GM12878 (cell line): Measurements from ENCODE around the gene ADCY1. TPM values are rescaled to one million over a fixed set of nuclear protein-coding genes. Genes with fewer than 3 reads are reported as not detected.
"Not testable (repeated sequence)": the region's sequence is repeated elsewhere in the genome, so short reads cannot be mapped to it uniquely, and the experiment has no call there.

Experiments used
- ATAC-seq: fragments of 200-7000 bp; cut with Tn5 transposase; 3 replicates; pipeline ENCODE4 v1.9.1; 2020; ENCODE audit warnings: mild to moderate bottlenecking, moderate library complexity
- BruUV-seq: library from RNA; stranded (reverse); fragments of 400-500 nt; replicated peaks from 2 replicates; lab custom pipeline; 2021; lab: Mats Ljungman, UMichigan
- CTCF ChIA-PET: fragments of 300-600 bp; sonication (Branson Sonifier 250); formaldehyde crosslinking; extraction: SDS; loops from one replicate; lab custom pipeline; 2021; ENCODE audit warnings: inconsistent platforms; lab: Yijun Ruan, JAX
- POLR2A ChIA-PET: fragments of 350-600 bp; formaldehyde crosslinking; extraction: SDS; loops from one replicate; lab custom pipeline; 2021; ENCODE audit warnings: inconsistent platforms; lab: Charles Lee
- RAD21 ChIA-PET: fragments of 300-600 bp; sonication (Branson Sonifier 250); formaldehyde crosslinking; loops from one replicate; lab custom pipeline; 2023; ENCODE audit warnings: antibody characterized with exemption; ENCODE audit not compliant: unreplicated experiment; lab: Charles Lee
- SMC1A ChIA-PET: fragments of 300-600 bp; sonication (Branson Sonifier 250); formaldehyde crosslinking; loops from one replicate; lab custom pipeline; 2023; ENCODE audit not compliant: unreplicated experiment, uncharacterized antibody; lab: Charles Lee
- DNase-seq: peaks from one replicate; pipeline ENCODE4 v3.0.0-alpha.2; 2011; ENCODE audit warnings: low read depth, low spot score
- FAIRE-seq: peaks from 3 replicates; lab custom pipeline; 2011; peaks lifted over from hg19 to GRCh38; lab: Jason Lieb, UNC
- H2AFZ ChIP-seq: 2 replicates; pipeline ENCODE4 v1.6.0; 2011; ENCODE audit warnings: low read depth, low read length, control low read depth; ENCODE audit not compliant: control insufficient read depth
- H3K27ac ChIP-seq: 2 replicates; pipeline ENCODE4 v1.5.1; 2011; ENCODE audit warnings: control low read depth; ENCODE audit not compliant: control insufficient read depth, insufficient read depth
- H3K27me3 ChIP-seq, 2 experiments: replicated peaks in 1 of 2; 2 replicates each; pipeline versions ENCODE4 v1.6.0 to v1.6.1; 2011; ENCODE audit warnings: low read length in 1 of 2; ENCODE audit not compliant: control insufficient read depth in 2 of 2, insufficient read depth in 2 of 2
- H3K36me3 ChIP-seq, 2 experiments: 2 replicates each; pipeline ENCODE4 v1.5.1; 2011; ENCODE audit warnings: low read length in 1 of 2; ENCODE audit not compliant: control insufficient read depth in 2 of 2, insufficient read depth in 2 of 2
- H3K4me1 ChIP-seq: 2 replicates; pipeline ENCODE4 v1.6.1; 2011; ENCODE audit warnings: mild to moderate bottlenecking, low read length, moderate library complexity, mixed read lengths; ENCODE audit not compliant: control insufficient read depth, insufficient read depth
- H3K4me2 ChIP-seq: 2 replicates; pipeline ENCODE4 v1.6.0; 2011; ENCODE audit warnings: control low read depth; ENCODE audit not compliant: control insufficient read depth, insufficient read depth
- H3K4me3 ChIP-seq: fragments of 200-600 bp; sonication (generic); 2 replicates; pipeline ENCODE4 v1.5.1; 2016
- H3K79me2 ChIP-seq: 2 replicates; pipeline ENCODE4 v1.6.0; 2011; ENCODE audit warnings: low read length; ENCODE audit not compliant: control insufficient read depth, insufficient read depth
- H3K9ac ChIP-seq: 2 replicates; pipeline ENCODE4 v1.8.0; 2011; ENCODE audit warnings: low read length, control low read depth, mixed read lengths; ENCODE audit not compliant: control insufficient read depth, insufficient read depth
- H3K9me3 ChIP-seq: replicated peaks from 3 replicates; pipeline ENCODE4 v1.5.1; 2011; ENCODE audit warnings: mild to moderate bottlenecking, low read length; ENCODE audit not compliant: control insufficient read depth, insufficient read depth
- H4K20me1 ChIP-seq: 2 replicates; pipeline ENCODE4 v1.6.0; 2011; ENCODE audit not compliant: control insufficient read depth, insufficient read depth
- ATF7 ChIP-seq: fragments of 450-650 bp; IDR thresholded peaks from 2 replicates; pipeline ENCODE4 v1.6.1; 2016; ENCODE audit warnings: low read depth, mild to moderate bottlenecking
- CTCF ChIP-seq, 3 experiments: IDR thresholded peaks in 2 of 3; conservative IDR thresholded peaks in 1 of 3; 2 replicates each; pipeline ENCODE4 v1.5.1; 2011; ENCODE audit warnings: low read depth in 3 of 3, low read length in 3 of 3, mild to moderate bottlenecking in 3 of 3, control low read depth in 2 of 3, moderate library complexity in 2 of 3, inconsistent platforms in 1 of 3, mixed read lengths in 1 of 3; ENCODE audit not compliant: control insufficient read depth in 2 of 3, insufficient read depth in 1 of 3; ENCODE audit errors: extremely low read depth in 1 of 3
- WGBS: methylation state at CpG from one replicate; pipeline ENCODE4 v1.1.6; 2016; ENCODE audit warnings: low lambda C conversion rate; ENCODE audit not compliant: insufficient replicate concordance, insufficient coverage; ENCODE audit errors: missing lambda C conversion rate; 5-methylcytosine and 5-hydroxymethylcytosine counted together
- in situ Hi-C: fragments of 300-500 bp; cut with MboI; formaldehyde crosslinking; loops from 9 replicates; pipeline ENCODE4 v1.14.3; 2018; ENCODE audit warnings: mixed read lengths
- intact Hi-C: fragments of 100-400 bp; cut with micrococcal nuclease; formaldehyde crosslinking; loops from one replicate; pipeline ENCODE4 v1.14.2; 2022; ENCODE audit not compliant: unreplicated experiment
- polyA plus RNA-seq, 11 experiments: library from polyadenylated mRNA; depleted of rRNA in 4 of 11; unstranded in 6 of 11; stranded (reverse) in 5 of 11; fragments of >200 nt; fragmentation: Nextera tagmentation in 4 of 11; fragmentation: Illumina TruSeq in 1 of 11; extraction: Ambion mirVana in 4 of 11; extraction: Trizol in 1 of 11; gene quantifications; 1 replicate in 1 of 11; 2 replicates in 10 of 11; pipeline versions ENCODE4 v1.2.1 to v1.2.3, GENCODE V29; 2011 to 2016; ENCODE audit warnings: inconsistent platforms in 2 of 11, missing spikeins in 2 of 11, low read depth in 1 of 11
- total RNA-seq, 4 experiments: library from RNA; depleted of rRNA in 3 of 4; stranded (reverse); fragments of >200 nt in 3 of 4; fragmentation: Illumina TruSeq in 1 of 4; extraction: Trizol in 1 of 4; gene quantifications; 2 replicates each; pipeline versions ENCODE4 v1.2.1 to v1.2.3, GENCODE V29; 2013 to 2021

ADCY1 gene
- total and polyA plus RNA-seq, 10 of the 15 experiments (the other 5 are each of a cell fraction or from before 2014, with no cell fraction given): 0.13 to 1.4 (median 0.45) TPM; not detected in 1

- H3K4me3 ChIP-seq, H3K9ac ChIP-seq, H3K27me3 ChIP-seq, FAIRE-seq, H2AFZ ChIP-seq, BruUV-seq, DNase-seq, POLR2A ChIA-PET, H4K20me1 ChIP-seq, H3K4me1 ChIP-seq, ATAC-seq, SMC1A ChIA-PET, RAD21 ChIA-PET: not testable (repeated sequence)
- CTCF ChIA-PET: interaction anchor here (0.6 kb wide), 1 partner anchor 291 kb away, joined by 3 read pairs; no protein-coding TSS in a partner anchor
- TF ChIP-seq ATF7: peak; percentile 37; the same call in 1 of the 2 replicates
- TF ChIP-seq, all 136 proteins: peak for 1; not testable (repeated sequence) for 135
- H3K4me2 ChIP-seq, H3K79me2 ChIP-seq, H3K27ac ChIP-seq, in situ Hi-C loops, H3K9me3 ChIP-seq, H3K36me3 ChIP-seq, intact Hi-C loops: not testable (repeated sequence)
- WGBS: 93% methylated on average over 3 of the region's 3 CpGs
These were observed 166.4 kb downstream of the ADCY1 start for GRCh38 chr7:45740573-45740972.

- in situ Hi-C loops, FAIRE-seq: not testable (repeated sequence)
These were observed 174.8 kb downstream of the ADCY1 start for GRCh38 chr7:45748976-45749375.

GRCh38 chr7:45751352-45751751 lies 177.2 kb downstream of the ADCY1 start:
- H3K4me2 ChIP-seq, DNase-seq, CTCF ChIA-PET, H3K4me3 ChIP-seq, RAD21 ChIA-PET, SMC1A ChIA-PET, POLR2A ChIA-PET, H3K9ac ChIP-seq, H3K4me1 ChIP-seq, H3K27me3 ChIP-seq, ATAC-seq, in situ Hi-C loops, FAIRE-seq, H3K9me3 ChIP-seq, H3K79me2 ChIP-seq, BruUV-seq, intact Hi-C loops, H4K20me1 ChIP-seq, H3K27ac ChIP-seq, H2AFZ ChIP-seq, H3K36me3 ChIP-seq: not testable (repeated sequence)
- WGBS: 98% methylated on average over 2 of the region's 2 CpGs

More at GRCh38 chr7:45748976-45749375, 174.8 kb downstream of the ADCY1 start:
- DNase-seq, H3K4me3 ChIP-seq, BruUV-seq, POLR2A ChIA-PET, H3K9me3 ChIP-seq, H3K9ac ChIP-seq, H4K20me1 ChIP-seq, RAD21 ChIA-PET, H3K4me2 ChIP-seq, H3K36me3 ChIP-seq, intact Hi-C loops, H3K4me1 ChIP-seq, H2AFZ ChIP-seq, H3K27me3 ChIP-seq, H3K27ac ChIP-seq, H3K79me2 ChIP-seq, SMC1A ChIA-PET: not testable (repeated sequence)
- CTCF ChIA-PET: interaction anchor here (0.7 kb wide), 1 partner anchor 299 kb away, joined by 3 read pairs; no protein-coding TSS in a partner anchor
- ATAC-seq: 0 out of 3 replicates have a peak, but pooled peaks have one; percentile 24
- peak in 1 of 3 experiments; percentile 6; a peak in 1 of 6 replicates for TF ChIP-seq CTCF (IDR thresholded peaks at IDR 0.05 in 2 of 3, conservative IDR thresholded peaks at IDR 0.05 in 1 of 3; ENCODE audit: control insufficient read depth in 2 of 3, extremely low read depth in 1 of 3, insufficient read depth in 1 of 3, low read depth in 3 of 3, low read length in 3 of 3)
